T1000 (cell line): ENCODE measurements around the gene ARPC4.

Experiments used
- DNase-seq: peaks from one replicate; lab custom pipeline; 2025; ENCODE audit warnings: mixed read lengths; lab: John Stamatoyannopoulos, UW

Gene ARPC4

DNA sequence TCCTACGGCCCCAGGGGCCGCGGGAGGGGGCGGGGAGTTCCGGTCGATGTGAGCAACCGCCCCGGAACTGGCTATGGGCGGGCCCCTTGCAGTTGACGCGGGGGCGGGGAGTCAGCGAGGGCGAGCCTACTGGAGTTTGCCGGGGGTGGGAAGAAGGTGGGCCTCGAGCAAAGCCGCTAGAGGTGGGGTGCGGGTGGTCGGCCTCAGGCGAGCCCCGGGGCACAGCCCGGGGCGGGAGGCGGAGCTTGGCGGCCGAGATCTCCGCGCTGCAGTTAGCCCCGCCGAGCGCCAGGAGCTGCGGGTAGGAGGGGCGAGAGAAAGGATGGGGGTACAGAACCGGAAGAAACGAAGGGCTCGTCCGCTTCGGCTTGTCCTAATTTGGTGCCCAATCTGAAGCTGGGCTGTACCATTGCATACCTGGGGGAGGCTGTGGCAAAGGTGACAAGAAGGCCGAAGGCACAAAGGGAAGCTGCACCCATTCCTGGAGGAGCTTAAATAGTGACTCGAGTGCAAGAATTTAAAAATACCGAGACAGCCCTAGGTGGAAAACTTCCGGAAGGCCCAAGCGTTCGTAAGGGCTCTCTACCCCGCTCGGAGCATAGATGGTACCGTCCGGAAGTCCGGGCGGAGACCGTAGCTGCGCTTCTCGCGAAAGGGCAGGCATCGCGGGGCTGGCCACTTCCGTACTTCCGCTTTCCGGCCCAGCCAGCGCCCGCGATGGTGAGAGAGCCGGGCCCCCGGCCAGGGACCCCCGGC is at the start of gene ARPC4, which contains the start of gene TADA3:
Gene ARPC4, plus strand, starts transcription at position 678 of the 756 bp plus-strand sequence. Its CDS starts 40 bp downstream, at position 718.
Gene TADA3, minus strand, starts transcription at position 69 of the 756 bp plus-strand sequence. CDS start 1,007 bp downstream, outside the sequence.
- DNase-seq: peak; percentile 95

DNA sequence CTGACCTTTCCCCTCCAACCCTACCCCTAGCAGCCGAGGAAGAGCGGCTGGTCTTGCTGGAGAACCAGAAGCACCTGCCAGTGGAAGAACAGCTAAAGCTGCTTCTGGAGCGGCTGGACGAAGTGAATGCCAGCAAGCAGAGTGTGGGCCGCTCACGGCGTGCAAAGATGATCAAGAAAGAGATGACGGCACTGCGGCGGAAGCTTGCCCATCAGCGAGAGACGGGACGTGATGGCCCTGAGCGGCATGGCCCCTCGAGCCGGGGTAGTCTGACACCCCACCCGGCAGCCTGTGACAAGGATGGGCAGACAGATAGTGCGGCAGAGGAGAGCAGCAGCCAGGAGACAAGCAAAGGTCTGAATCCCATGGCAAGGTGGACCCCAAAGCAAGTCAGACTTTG is 49.3 kb upstream of the ARPC4 start:
- no peak for DNase-seq

DNA sequence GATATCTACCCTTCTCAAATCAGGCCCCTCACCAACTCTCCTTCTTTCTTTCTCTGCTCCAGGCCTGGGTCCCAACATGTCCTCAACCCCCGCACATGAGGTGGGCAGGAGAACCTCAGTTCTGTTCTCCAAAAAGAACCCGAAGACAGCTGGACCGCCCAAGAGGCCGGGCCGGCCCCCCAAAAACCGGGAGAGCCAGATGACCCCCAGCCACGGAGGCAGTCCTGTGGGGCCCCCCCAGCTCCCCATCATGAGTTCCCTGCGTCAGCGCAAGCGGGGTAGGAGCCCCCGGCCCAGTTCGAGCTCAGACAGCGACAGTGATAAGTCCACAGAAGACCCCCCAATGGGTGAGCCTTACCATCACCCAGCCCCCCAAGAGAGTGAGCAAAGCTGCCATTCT is 48.7 kb upstream of the ARPC4 start:
- no peak for DNase-seq

DNA sequence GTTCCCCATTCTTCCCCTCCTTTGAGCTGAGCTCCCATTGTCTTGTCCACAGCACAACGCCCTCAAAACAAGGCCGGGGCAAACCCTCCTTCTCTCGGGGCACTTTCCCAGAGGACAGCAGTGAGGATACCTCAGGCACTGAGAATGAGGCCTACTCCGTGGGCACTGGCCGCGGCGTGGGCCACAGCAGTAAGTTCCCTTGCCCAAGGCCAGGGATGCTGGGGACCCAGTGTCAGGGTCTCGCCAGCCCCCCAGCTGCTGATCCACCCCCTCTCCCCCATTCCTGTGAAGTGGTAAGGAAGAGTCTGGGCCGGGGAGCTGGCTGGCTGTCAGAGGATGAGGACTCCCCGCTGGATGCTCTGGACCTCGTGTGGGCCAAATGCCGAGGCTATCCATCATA is 47.4 kb upstream of the ARPC4 start:
- no peak for DNase-seq

DNA sequence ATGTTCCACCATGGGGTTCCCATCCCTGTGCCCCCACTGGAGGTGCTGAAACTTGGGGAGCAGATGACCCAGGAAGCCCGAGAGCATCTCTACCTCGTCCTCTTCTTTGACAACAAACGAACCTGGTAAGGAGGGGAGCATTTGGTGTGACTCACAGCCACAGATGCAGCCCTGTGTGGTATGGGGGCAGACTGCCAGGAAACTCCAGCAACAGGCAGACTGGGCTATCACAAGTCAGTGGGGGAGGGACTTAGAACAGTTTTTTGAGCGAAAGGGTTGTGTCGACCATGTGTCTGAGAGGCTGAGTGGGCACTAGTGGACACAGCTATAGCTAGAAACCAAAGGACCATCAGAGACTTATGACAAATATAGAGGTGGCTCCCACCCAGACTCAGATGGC is 46.6 kb upstream of the ARPC4 start:
- peak; percentile 12 for DNase-seq

DNA sequence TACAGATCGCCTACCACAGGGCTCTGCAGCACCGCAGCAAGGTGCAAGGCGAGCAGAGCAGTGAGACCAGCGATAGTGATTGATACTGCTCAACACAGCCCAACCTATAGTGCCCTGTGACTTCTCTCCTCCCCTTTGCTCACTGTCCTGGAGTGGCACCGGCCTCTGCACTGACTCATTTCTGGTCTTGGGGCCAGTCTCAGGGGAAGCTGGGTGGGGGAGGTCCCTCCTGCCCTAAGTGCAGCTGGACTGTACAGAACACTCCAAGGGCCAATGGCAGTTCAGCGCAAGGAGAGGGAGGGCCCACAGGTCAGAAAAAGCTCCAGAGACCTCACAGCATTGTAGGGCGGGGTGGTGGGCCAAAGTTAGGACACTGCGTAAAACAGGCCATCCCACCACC is 45.6 kb upstream of the ARPC4 start:
- DNase-seq: peak; percentile 15

DNA sequence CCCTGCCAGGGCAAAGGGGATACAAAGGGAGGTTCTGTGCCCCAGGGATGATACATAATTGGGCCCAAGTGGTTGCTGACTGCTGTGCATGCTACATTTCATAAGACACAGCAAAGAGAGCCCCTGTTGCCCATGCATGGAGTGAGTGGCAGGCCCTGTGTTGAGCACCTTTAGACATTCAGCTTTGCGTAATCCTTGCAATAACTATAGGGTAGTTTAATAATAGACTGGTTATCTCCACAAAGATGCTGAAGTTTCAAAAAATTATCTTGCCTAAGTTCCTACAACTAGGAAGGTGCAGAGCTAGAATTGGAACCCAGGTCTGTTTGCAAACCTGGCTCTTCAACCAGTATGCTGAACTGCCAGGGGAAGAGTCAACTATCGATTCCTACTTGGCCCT is 44.9 kb upstream of the ARPC4 start:
- DNase-seq: no peak

DNA sequence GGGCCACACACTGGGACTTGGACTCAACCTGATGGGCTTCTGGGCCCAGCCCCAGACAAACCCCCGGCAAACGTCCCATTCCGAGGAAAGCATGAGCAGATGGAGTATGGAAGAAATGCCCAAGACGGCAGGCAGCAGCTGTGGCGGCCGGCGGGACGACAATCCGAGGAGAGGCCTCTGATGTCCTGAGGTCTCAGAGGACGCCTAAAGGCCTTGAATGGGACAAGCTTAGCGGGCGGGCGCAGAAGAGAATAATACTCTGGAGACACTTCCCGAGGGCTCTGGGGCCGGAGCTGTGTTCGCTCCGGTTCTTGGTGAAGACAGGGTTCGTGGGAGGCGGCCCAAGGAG is 43.6 kb upstream of the ARPC4 start:
- DNase-seq: no peak

DNA sequence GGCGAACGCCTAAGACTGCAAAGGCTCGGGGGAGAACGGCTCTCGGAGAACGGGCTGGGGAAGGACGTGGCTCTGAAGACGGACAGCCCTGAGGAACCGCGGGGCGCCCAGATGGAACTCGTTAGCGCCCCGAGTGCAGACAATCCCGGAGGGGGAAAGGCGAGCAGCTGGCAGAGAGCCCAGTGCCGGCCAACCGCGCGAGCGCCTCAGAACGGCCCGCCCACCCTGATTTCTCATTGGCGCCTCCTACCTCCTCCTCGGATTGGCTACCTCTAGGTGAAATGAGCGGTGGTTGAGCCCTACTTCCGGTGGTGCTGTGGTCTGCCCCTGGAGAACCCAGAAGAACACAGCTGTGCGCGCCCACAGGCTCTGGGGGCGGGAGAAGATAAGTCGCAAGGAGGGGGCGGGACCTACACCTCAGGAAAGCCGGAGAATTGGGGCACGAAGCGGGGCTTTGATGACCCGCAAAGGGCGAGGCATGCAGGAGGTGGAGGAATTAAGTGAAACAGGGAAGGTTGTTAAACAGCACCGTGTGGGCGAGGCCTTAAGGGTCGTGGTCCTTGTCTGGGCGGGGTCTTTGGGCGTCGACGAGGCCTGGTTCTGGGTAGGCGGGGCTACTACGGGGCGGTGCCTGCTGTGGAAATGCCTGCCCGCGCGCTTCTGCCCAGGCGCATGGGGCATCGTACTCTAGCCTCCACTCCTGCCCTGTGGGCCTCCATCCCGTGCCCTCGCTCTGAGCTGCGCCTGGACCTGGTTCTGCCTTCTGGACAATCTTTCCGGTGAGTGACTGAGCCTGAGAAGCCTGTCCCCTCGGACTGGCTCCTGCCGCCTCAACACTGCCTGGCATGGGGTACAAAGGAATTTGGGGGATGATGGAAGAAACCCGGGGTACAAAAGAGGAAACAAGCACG is 43.0 kb upstream of the ARPC4 start, which contains the start of gene OGG1:
Gene OGG1, plus strand, starts transcription at position 308 of the 911 bp plus-strand sequence. Its CDS starts 335 bp downstream, at position 643.
- peak; percentile 97 for DNase-seq

DNA sequence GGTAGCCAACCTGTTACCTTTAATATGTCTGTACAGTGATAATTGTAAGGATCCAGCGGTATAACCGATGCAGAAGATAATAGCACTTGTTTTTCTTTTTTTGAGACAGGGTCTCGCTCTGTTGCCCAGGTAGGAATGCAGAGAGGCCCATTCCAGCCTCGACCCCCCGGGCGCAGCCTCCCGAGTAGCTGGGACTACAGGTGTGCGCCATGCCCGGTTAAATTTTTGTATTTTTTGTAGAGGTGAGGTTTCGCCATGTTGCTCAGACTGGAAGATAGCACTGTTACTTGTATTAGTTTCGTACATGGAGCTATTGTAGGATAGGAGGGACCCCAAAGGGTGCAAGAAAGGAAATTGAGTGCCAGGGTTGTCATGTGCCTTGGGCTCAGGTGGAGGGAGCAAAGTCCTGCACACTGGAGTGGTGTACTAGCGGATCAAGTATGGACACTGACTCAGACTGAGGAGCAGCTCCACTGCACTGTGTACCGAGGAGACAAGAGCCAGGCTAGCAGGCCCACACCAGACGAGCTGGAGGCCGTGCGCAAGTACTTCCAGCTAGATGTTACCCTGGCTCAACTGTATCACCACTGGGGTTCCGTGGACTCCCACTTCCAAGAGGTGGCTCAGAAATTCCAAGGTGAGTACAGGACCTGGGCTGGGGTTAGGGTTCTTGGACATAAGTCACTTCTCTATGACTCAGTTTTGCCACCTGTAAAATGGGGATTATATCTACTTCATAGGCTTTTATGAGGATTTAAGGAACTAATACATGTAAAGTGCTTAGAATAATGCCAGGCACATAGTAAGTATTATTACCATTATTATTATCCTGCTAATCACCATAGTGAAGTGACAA is 42.1 kb upstream of the ARPC4 start:
- no peak for DNase-seq

DNA sequence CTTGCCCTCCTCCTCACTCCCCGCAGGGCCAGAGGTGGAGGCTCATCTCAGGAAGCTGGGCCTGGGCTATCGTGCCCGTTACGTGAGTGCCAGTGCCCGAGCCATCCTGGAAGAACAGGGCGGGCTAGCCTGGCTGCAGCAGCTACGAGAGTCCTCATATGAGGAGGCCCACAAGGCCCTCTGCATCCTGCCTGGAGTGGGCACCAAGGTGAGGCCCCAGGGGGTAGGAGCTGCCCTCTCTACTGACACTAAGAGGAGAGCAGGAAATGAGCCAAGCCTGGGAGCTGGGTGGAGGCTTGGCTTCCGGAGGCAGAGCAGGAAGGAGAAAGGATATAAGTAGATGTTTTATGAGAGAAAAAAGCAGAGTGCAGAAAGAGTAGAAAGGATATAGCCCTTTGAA is 38.2 kb upstream of the ARPC4 start:
- DNase-seq: no peak

DNA sequence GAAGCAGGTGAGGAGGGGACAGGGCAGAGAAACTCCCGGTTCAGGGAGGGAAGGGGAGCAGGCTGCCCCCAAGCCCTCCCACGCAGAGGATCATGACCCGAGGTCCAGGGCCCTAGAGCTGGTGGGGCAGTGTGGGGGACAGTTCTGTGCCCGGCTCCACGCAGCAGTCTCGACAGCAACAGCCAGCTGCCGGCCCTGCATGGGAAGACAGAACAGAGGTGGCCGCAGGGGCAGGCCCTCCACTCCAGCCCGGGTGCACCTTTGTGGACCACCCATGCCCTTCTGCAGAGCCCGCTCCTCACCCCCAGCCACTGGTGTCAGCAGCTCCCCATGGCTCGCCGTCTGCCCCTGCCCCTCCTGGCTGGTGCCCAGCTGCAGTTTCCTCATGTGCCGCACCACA is 35.5 kb upstream of the ARPC4 start:
- DNase-seq: no peak

DNA sequence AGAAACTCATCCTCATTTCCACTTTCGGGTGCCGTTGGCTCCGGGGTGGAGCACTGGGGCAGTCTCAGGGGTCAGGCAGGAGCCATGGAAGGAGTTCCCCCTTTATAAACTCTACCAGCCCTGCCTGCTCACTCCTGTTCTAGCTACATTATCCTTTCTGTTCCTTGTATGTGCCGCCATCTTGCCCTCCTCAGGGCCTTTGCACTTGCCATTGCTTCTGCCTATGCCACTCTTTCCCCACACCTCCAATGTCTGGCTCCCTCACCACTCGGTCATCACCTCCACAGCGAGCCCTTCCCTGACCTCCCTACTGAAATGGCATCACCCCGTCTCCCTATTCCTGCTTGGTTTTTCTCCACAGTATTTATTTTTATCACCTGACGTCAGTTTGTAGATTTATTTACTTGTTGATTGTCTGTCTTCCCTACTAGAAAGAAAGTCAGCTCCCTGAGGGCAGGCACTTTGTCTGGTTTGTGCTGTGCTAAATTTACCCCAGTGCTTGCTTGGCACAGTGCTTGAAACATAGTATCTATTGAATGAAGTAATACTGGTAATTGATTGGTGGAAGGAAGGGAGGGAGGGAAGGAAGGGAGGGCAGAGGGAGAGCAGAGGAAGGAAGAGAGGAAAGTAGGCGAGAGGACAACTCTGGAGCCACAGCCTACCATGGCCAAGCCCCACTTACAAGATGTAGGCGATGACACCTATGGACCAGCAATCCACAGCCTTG is 31.9 kb upstream of the ARPC4 start:
- no peak for DNase-seq

DNA sequence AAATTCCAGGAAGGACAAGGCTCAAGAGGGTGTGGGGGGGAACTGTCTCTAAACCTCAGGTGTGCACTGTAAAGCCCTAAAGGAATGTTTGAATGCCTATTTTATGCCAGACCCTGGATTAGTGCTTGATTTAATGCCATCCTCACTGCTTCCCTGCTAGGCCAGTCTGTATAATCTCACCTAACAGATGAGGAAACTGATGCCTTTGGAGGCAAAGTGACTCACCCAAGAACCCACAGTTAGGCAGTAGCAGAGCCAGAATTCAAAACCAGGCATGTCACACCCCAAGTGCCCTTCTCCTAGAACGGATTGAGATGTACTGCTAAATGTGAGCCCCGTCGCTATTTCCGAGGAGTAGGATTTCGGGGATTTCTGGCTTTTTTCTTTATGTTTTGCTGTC is 31.0 kb upstream of the ARPC4 start:
- DNase-seq: no peak

DNA sequence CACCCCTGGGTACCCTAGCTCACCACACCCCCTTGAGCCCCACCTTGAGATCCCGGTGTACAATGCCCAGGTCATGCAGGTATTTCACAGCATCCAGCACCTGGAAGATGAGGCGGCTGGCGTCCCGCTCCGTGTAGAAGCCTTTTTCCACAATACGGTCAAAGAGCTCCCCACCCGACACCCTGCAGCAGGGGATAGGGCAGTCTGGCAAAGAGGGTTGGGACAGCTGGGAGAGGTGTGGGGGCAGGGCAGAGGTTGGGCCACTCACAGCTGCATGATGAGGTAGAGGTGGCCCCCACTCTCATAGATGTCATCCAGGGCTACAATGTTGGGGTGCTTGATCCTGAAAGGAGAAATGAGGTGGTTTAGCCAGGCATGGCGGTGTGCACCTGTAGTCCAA is 30.0 kb upstream of the ARPC4 start:
- no peak for DNase-seq

DNA sequence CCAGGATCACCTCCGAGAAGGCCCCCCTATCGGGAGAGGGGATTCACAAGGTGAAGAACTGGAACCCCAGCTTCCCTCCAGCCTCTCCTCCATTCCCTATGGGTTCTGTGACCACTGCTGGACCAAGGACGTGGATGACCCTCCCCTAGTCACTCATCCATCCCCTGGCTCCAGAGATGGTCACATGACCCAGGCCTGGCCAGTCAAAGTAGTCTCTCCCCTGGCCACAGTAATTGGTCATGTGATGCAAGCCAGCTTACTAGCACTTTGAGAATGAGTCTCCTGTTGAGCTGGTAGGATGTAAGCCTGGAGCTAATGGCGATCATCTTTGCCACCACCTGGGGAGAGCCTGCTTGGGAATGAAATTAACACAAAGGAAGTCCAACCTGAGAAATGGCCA is 27.0 kb upstream of the ARPC4 start:
- DNase-seq: no peak

DNA sequence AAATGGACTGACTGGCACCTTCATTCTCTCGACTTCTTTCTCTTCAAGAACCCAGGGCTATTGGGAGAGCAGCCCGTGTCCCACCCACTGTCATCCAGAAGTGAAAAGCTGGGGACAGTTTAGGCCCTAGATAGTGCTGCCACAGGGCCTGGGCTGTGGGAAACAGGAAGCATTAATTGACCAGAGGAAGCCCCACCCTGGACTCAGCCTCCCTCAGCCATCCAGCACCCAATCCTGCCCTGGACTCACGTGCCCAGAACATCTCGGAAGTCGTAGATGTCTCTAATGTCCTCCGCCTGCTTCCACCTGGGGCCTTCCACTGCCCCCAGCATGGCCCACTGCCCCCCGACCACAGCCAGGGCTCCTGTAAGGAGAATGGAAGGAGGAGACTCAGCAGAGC is 25.5 kb upstream of the ARPC4 start:
- no peak for DNase-seq

DNA sequence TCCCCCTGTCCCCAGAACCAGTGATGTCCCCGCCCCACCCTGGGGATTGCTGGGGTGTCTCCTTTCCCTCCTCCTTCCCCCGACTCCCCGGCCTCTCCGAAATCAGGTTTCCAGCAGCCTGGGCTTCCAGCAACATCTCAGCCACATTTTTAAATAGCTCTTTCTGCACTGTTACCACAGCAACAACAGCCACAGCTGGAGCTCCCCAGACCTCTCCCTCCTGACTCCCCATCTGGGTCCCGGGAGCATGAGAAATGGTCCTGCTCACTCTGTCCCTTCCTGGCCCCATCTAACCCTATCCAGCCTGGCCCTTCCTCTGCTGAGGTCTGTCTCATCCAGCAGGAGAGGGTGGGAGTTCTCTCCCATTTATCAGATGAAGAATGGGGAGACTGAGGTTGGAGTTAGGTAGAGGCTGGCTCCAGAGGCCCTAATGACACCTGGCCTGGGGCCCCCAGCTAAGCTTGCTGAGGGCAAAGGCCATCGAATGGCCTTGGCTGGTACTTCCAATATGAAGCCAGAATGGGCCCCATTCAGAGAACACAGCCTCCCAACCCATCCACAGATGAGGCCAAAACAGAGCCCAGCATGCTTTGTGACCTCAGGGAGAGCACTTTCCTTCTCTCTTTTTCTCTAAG is 24.6 kb upstream of the ARPC4 start:
- no peak for DNase-seq

DNA sequence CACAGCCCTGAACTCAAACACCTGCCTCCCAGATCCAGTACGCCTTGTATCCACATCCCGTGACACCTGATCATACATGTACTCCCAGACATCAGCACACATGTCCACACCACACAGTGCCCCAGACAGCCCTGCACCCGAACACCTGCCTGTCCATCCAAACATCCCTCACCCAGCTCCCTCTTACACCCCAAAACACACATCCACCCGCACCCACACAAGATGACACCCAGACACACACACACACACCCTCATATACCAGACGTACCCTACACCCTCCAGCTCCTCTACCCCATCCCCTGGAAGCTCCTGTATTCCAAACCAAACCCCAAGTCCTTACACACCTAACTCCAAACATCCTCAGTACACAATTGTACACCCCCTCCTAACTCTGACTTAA is 23.9 kb upstream of the ARPC4 start:
- no peak for DNase-seq

DNA sequence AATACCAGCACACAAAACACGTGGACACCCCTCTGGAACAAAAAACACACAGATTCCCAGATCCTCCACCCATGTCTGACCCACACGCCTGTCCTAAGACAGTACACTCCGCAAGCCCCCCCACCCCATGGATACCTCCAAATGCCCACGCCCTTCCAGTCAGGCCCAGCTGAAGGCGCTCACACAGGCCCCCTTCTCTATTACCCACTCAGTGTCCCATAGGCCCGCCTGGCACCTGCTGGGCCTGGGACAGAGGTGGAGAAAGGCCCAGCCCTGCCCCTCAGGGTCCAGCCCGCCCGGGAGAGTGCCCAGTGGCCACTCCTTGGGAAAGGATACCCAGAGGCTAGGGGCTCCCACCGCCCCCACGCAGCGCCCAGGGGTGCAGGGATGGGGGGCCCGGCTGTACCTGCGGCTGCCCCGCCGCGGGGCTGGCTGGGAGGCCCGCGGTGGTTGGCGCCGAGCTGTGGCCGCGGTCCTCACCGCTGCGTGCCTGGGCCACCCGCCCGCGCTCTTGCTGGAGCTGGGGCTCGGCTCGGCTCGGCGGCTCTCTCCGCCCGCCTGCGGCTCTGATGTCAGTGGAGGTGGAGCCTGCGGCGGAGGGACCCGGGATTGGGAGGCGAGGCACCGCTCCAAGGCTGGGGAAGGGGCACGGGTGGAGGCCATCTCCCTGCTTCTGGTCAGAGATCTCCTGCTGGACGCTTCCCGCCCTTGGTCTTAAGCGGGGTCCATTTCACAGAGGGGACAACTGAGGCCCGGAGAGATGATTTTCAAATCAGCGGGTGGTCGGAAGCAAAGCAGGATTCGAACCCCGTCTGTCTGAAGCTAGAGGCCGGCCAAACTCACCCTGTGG is 23.2 kb upstream of the ARPC4 start, which contains the start of gene CAMK1:
Gene CAMK1, minus strand, starts transcription at position 522 of the 850 bp plus-strand sequence. CDS start 2,198 bp downstream, outside the sequence.
- peak; percentile 65 for DNase-seq
